CD4-positive, alpha-beta T cell treated with Interleukin-21 for 1 hour (primary cell): Measurements from ENCODE around the gene AFAP1.

ENCODE experiments used
- DNase-seq: peaks from one replicate; pipeline ENCODE4 v3.0.0-alpha.2; 2020

The AFAP1 gene

DNA sequence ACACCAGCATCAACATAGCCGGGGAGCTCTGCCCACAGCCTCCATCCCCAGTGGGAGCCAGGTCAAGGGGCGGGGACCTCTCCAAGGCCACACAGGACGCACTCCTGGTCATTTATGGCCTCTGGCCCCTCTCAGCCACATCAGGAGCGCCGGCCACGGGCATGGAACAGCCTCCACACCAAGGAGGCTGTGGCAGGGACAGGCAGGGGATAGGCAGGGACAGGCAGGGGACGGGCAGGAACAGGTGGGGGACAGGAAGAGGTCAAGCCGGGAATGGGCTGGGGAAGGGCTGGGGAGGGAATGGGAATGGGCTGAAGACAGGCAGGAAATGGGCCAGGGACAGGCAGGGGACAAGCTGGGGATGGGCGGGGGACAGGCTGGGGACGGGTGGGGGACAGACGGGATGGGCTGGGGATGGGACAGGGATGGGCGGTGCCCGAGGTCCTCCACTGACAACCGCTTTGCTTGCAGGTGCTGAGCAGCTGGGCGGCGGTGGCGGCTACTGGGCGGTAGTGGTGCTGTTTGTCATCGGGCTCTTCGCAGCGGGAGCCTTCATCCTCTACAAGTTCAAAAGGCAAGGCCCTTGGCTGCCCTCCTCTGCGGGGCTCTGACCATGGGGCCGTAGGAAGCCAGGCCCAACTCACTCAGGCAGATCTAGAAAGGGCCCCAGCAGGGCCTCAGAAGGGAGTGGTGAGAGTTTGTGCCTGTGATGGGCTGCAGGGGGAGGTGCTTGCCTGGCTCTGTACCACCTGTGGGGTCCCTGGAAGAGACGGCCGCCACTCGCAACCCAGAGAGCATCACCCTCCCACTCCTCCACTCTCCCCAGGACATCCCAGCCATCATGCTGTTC lies 205.6 kb downstream of the AFAP1 start:
- no peak for DNase-seq

DNA sequence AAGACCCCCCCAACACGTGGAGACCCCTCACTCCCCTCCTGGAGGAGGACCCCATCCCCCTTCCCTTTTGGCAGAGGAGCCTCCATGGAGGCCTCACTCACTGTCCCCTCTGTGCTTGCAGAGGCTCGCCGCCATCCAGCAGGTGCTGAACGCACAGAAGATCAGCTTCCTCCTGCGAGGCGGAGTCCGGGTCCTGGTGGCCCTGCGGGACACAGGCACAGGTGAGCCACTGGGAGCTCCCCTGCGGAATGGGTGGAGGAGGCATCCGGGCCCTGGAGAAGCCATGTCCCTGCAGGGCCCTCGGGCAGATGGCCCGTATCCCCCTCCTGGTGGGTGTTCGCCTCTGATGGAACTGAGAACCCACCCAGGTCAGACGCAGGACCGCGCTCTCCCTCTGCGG lies 206.5 kb downstream of the AFAP1 start:
- DNase-seq = no peak

DNA sequence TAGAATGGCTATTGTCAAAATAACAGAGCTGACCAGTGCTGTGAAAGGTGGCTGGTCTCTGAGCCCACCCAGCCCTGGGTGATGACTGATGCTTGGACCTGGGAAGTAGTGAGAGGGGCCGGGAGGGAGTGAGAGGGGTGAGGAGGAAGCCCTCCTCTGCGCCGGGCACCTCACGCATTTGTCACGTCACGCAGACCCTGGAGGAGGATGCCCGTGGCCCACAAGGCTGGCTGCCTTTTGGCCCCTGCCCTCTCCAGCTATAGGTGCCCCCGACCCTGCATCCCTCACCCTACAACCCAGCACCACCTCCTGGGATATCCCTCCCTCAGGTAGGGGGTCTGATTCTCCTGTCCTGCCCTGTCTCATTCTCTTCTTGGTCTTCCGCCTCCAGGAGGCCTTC lies 207.4 kb downstream of the AFAP1 start:
- DNase-seq = no peak

DNA sequence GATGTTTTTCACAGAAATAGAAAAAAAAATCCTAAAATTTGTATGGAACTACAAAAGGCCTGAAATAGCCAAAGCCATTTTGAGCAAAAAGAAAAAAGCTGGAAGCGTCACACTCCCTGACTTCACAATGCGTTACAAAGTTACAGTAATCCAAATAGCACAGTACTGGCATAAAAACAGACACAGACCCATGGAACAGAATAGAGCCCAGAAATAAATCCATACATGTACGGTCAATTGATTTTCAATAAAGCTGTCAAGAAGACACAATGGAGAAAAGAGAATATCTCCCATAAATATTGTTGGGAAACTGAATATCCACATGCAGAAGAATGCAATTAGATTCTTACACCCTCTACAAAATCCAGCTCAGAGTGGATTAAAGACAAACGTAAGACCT lies 208.2 kb downstream of the AFAP1 start:
- DNase-seq = no peak

DNA sequence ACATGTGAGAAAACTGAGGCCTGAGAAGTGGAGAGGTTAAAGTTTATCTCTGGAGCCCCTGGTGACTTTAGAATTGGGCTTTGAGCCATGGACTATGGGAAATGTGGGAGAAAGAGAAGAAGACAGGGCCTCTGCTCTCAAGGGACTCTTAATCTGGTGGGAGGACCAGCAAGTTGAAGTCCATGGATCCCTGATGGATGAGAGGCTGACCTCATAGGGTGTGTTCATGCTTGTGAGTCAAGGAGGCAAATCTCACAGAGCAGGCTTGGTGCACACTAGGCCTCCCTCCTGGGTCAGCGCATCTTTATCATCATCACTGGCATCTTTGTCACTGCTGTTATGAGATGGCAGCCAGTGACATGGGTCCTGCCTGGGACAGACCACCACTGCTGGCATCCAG lies 211.9 kb downstream of the AFAP1 start:
- no peak for DNase-seq

DNA sequence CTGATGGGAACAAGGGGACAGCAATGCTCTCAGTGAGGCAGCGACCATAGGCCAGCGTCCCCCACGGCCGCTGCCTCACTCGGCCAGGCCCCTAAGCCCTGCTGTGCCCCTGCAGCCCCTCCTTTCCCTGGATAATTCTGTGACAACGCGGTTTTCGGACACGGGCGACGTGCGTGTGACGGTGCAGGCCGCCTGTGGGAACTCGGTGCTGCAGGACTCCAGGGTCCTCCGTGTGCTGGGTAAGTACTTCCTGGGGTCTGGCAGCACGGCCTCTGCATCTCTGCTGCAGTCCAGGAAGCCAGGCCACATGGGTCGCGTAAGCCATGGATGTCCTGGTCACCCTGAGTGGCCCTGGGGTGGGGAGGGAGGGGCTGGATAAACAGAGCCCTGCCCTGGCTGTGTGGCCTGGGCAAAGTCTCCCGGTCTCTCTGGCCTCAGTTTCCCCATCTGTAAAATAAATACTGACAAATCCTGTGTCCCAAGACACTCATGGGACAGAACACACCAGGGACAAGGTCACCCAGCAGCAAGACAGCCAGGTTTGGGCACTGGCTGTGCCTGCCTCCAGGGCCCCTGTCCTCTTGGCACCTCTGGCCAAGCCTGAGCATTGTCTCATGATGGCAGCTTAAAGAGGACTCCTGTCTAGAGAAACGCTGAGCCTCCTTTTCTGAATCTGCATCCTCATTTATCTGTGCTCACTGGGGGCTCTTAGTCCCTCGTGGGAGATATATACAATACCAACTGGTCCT lies 212.8 kb downstream of the AFAP1 start:
- no peak for DNase-seq

DNA sequence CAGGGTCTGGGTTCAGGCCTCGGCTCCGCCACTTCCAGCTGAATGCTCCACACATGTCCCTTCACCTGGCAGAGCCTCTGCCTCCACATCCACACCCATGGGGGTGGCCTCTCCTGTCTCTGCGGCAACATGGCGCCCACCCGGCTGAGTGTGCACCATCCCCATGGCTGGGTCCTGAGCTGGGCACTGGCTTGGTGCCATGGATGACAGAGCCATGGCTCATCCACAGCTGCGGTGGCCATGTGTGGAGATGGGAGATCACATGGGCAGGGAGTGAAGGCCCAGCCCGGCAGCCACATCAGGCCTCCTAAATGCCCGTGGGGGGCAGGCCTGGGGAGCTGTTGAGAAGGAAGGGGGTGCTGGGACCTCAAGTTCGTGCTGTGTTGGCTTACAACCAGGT lies 213.7 kb downstream of the AFAP1 start:
- no peak for DNase-seq

DNA sequence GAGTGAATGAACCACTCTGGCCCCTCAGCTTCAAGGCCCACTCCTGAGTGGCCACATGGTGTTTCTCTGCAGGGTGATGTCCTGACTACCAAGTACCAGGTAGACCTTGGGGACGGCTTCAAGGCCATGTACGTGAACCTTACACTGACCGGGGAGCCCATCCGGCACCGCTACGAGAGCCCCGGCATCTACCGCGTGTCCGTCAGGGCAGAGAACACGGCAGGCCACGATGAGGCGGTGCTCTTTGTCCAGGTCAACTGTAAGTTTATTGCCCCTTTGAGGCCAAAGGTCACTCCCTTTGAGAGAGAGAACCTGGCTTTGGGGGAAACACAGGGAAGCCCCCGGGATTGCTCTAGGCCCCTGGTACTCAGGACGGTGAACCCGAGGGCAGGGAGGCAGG lies 216.0 kb downstream of the AFAP1 start:
- no peak for DNase-seq

DNA sequence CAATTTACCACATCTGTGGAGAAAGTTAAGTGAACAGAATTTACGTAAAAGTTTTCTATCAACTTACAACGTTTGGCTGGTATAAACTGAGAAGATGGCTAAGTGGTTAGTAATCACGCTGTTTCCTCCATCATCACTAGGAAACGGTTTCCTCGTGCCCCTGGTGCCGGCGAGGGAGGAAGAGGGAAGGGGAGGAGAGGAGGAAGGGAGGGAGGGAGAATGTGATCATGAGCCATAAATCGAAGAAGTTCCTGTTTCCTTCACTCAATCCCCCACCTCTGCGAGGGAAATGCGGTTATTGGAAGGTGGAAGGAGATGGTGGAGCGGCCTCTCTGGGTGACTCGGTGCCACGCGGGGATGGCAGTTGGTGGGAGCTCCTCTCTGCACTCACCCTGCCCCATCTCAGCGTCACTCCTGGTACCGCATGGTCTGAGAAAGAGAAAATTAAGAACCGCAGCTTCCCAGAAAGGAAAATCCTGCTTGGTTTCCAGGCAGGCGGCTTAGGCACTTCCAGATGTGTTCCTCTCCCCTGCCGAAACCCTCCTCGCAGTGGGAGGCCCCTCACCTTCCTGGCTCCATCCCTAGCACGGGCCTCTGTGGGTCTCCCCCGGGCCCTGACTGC lies 216.8 kb downstream of the AFAP1 start:
- no peak for DNase-seq

DNA sequence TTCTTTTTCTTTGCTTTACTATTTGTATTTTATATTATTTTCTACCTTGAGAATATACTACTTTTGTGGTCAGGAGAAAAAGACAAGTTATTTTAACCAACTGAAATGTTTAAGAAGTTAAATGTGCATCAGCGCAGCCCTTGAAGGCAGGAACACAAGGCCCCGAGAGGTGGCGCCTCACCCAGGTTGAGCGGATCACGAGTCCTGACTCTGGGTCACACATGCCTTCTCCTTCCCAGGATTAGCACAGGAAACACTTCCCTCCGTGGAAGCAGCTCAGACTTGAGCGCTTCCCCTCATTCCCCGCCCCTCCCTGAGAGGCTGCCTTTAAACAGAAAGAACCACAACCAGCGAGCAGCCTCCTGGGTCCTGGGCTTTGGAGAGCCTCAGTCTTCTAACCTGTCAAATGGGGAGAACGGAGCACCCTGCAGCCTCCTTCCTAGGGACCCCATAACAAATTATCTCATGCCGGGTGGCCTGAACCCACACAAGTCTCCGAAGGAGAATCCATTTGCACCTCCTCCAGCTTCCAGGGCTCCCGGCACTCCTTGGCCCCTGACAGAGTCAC lies 217.6 kb downstream of the AFAP1 start:
- DNase-seq = no peak

DNA sequence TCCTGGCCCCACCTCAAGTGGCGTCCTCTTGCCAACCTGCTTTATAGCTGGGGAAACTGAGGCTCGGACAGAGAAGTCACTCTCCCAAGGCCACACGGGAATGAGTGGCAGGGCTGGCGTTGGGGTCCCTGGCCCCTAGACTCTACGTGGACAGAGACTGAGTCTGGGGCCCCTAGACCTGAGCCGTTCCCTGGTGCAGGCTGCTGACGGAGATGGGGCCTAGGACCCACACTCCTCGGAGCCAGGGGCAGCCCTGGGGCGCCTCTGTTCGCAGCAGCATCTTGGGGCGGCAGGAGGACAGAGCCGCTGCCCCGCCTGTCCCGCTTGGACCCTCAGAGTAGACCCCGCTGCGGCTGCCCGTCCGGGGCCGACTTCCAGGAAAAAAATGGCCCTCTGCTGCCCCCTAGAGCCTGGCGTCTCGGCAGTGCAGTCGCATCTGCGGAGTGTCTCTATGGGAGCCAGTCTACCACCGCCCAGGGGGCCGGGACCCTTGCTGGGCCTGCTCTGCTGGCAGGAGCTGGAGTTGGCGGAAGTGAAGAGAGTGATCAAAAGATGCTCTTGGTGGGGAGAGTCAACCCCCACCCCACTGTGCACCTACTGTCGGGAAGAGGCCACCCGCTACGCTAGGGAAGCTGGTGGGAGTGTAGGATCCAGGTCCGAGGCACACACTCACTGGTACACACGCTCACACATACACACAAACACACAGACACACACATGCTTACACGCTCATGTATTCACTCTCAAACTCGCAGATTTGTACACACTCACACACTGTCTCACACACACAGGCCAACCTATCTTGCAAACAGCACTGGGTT lies 220.1 kb downstream of the AFAP1 start:
- DNase-seq = peak; percentile 51

DNA sequence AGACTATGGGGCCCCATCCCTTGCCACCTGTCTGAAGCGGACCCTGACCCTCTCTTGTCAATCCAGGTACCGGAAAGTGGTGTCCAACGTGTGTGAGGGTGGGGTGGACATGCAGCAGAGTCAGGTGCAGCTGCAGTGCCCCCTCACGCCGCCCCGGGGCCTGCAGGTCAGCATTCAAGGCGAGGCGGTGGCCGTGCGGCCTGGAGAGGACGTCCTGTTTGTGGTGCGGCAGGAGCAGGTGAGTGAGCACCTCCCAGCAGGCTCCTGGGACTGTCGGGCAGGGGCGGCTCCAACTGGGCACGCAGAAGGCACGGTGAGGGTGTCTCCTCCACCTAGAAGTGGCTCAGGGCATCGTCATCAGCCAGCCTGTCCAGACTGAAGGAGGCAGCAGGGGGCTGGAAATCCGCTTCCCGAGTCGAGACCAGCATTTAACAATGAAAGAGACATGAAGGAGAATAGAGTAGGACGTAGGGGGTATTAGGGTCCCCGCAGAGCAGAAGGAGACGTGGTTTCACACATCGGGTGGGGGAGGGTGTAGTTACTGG lies 221.6 kb downstream of the AFAP1 start:
- DNase-seq = no peak

DNA sequence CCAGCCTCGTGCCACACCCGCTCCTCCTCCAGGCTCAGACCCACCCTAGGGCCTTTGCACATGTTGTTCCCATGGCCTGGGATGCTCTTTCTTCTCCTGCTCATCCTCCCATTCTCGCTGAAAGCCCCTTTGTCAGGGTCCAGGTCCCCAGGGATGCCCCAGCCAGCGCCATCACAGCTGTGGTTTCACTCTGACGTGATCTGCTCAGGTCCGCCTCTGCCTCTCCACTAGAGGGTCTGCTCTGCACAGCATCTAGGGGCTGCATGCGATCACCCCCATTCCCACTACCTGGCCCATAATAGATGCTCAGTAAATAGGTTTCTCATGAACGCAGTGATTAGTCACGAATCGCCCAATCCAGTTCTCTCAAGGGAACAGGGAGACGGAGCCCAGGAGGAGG lies 222.5 kb downstream of the AFAP1 start:
- no peak for DNase-seq

DNA sequence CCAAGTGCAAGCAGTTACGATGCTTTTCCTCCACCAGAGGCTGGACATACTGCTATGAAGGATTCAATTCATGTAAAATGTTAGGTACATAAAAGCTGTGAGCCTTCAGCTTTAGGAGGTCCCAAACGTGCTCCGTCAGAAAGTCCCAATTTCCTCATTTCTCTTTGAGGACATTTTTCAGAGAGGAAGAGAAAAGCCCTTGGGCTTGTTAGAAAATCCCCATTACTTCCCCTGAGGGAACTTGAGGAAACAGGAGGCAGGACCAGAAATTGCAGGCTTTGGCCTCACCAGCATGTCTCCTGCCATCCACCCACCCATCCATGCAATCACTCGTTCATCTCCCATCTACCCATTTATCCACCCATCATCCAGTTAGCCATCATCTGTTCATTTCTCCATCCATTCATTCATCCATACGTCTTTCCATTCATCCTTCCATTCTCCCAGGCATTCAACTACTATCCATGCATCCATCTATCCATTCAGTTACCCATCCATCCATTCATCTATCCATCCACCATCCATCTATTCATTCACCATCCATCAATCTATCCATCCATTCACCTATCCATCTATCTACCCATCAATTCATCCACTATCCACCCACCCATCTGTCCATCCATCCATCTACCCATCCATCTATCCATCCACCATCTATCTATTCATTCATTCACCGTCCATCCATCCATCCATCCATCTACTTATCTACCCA lies 223.5 kb downstream of the AFAP1 start:
- DNase-seq = no peak

DNA sequence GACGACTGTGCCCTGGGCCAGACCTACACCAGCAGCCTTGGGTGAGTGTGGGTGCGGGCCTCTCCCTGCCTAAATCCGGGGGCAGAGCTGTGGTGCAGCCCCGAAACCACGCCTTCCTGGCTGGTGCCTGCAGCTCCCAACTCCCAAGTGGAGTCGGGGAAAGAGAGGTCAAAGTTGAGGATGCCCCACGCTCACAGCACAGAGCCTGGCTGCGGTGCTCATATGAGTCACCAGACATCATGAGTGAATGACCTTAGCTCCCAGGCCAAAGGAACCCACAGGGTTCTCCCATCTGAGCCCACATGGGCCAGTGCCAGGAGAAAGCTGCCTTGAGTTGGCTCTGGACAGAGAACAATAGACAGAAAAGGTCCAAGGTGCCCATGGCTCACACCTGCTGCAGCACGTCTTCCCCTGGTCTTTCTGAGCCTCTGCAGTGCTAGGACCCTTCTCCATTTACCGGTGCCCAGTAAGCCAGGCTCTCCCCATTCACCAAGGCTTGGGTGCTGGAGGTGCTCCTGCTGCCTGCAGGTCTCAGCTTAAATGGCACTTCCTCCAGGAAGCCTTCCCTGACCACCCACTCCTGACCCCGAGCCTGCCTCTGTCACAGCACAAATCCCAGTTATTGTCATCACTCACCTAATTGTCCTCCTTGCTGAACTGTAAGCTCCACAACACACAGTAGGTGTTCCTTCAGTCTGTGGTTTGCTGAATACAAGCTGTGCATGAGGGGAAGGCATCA lies 224.2 kb downstream of the AFAP1 start:
- DNase-seq = no peak

DNA sequence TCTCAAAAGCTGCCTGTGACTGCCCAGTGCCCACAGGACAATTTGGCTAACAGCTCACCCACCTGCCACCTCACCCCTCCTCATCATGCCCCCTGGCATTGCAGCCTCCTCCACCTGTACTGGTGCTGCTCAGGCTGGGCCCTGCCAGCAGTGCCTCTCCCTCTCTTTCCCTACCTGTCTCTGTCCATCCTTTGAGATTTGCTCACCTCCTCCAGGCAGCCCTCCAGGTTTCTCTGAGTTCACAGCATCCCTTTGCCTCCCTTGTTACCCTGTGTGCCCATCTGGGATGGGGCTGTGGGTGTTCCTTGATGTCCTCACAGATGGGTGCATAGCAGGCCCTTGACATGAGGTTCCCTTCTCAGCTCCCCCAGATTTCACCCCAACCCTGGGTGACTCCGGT lies 224.9 kb downstream of the AFAP1 start:
- DNase-seq = no peak

DNA sequence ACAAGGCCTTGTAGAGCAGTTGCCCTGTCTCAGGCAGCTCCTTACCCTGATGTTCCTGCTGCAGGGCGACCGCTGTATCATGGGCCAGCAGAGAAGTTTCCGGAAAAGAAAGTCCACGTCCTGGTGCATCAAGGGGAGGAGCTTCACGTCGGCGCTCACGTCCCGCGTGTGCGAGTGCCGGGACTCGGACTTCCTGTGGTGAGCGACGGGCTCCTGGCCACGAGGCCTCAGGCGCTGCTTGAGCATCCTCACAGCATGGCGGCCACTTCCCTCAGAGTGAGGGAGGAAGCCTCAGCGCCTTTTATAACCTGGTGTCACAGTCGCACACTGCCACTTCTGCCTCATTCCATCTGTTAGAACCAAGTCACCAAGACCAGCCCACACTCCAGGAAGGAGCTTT lies 225.5 kb downstream of the AFAP1 start:
- DNase-seq = no peak

DNA sequence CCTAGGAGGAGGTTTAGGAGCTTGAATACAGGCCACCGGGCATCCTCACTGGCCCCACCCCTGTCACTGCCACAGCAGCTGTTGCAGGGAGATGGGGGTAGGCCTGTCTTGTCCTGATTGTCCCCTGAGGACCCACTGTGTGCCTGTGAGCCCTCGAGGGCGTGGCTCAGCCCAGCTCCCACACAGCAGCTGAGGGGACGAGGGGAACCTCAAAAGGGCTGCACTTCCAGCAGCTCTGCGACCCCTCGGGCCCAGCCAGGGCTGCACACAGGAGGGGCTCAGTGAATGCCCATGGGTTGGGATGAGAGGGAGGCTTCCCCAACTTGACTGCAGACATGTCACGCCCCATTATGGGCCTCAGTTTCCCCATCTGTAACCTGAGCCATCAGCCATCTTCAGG lies 225.9 kb downstream of the AFAP1 start:
- no peak for DNase-seq

DNA sequence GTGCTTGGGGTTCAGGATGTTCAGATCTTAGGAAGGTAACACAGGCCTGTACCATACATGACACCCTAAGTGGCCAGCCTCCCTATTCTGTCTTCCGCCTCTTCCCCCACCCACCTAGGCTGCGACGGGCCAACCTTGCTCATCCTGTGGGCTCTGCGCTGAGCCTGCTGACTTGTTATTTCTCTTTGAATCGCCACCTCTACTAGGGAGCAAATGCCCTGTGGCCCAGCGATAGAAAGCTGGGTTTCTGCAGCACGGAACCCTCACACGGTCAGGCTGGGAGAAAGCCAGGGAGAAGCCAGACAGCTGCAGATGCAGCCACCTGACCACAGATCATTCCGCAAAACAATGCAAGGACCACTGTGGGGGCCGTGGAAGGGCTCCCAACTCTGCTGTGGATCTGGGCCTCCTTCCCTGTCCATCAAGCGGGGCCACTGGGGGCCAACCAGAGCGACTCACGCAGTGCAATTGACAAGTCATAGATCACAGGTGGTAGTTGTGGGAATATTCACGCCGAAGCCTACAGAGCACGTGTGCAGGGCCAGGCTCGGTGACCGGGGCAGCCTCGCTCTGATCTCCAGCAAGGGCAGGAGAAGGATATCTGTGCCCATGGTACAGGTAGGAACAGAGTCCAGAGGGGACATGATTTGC lies 227.5 kb downstream of the AFAP1 start:
- no peak for DNase-seq

DNA sequence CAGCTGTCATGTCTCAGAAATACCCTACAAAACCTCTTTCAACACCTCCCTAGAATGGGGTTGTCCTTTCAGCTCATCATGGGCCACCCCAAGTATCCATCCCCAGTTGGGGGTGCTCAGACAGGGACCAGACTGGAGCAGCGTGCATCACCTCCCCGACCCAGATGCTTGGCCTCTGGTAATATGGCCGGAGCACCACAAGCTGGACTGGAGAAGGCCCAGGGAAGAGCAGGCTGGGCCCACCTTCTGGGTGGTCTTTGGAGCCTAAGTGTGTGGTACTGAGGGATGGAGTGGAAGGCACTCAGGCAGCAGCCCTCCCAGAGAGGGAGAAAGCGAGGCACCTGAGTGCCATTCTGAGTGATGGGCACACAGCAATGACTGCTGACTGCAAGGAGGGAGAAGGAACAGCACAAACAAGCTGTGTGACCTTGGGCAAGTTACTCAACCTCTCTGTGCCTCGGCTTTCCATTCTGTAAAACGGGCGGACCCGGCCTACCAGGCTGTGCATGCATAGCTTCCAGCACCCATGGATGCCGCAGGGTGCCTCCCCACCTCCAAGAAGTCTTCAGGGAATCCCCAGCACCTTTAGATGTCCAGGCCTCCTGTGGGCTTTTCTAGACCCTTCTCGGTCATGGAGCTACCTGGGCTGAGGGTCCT lies 228.2 kb downstream of the AFAP1 start:
- no peak for DNase-seq
